HG03066 (cell line): ENCODE data around the gene SCN1A.
"Not testable (repeated sequence)": the region's sequence is repeated elsewhere in the genome, so short reads cannot be mapped to it uniquely, and the experiment has no call there.

Source experiments
- ATAC-seq: cut with Tn5 transposase; IDR thresholded peaks from one replicate; pipeline ENCODE4 v1.9.1; 2021; ENCODE audit warnings: low read depth; ENCODE audit not compliant: unreplicated experiment

Gene SCN1A

DNA sequence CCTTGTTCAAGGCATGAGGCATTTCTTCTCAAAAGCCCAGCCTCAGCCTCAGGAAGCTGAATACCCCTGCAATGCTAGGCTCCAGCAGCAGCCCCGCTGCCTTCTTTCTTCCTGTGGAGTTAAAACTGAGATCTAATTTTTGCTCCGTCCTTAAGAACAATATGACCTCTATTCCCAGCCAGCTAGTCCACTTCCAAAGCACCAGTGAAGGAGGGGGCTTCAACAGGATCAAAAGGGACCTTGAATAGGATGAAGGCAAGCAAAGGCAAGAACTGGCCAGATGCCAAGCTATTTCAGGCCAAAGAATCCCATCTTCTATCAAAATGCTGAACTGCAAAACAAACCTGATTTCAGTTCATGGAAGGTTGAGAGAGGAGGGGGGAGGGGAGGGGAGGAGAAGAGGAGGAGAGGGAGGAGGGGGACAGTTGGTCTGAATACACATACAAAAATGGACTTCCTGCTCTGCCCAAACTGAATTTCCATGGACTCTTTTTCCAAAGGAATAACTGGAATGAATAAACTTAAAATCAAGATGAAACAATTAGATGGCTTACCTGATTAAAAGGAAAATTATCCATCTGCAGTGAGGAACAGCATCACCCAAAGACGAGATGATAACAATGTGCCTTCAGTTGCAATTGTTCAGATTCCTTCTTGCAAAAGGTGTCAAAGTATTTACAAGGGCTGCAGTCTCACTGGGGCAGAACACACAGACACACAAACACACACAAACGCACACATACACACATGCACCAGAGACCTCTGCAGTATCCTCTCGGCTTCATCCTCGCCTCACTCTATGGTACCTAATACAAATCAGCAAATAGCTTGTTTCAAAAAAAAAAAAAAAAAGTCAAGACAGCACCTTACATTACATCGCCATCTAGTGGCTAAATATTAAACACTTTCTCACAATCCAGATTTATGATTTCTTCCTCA, at the start of gene SCN1A:
SCN1A (minus strand) TSS at position 804 of the 939 bp plus-strand sequence. CDS start 54,399 bp downstream, outside the sequence.
- no peak for ATAC-seq

DNA sequence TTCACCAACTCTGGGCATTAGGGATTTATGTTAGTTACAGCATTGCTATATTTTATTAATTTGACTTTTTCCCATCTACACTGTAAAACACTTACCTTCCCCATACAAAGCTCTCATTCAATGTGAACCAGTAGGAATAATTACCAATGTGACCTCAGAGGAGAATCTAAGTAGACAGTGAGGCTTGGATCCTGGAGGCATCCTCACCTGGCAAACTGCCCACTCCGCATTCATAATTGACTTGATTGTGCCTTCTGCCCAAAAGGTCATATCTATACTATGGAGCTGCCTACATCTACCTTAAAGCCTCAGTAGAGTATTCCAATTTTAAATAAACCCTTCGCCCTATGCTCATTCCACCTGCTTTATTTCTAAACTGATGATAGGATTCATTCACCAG, 45.4 kb upstream of the SCN1A start:
- ATAC-seq, result no peak

DNA sequence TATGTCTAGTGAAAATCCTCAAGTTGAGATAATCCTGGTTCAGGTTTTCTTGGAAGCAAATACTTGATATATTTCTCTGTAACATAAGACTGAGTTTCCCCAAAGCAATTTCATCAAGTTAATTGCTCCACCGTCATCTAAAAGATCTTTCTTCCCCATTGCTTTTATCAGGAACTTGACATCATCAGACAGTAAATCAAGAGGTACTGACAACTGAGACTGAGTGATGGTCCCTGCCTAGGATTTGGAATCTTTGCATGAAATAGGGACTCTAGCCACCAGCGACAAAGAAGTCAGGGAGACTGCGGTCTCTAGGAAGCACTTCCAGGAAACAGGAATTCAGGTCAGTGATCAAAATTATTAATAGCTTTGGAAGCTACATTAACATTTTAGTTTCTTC, 43.4 kb upstream of the SCN1A start:
- ATAC-seq, result no peak

DNA sequence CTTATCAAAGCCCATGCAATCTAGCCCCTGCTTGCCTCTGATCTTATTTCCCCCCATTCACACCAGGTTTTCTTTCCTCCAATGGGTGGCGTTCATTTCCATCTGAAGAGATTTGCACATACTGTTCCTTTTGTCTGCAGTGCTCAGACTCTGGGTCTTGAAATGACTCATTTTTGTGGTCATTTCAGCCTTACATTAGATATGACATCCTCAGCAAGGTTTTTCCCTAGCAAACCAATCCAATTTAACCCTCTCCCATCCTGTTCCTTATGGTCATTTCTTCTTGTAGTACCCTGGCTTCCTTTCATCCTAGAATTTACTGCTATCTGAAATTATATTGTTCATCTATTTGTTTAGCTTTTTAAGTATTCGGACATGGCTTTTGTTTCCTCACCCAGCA, 42.5 kb upstream of the SCN1A start:
- ATAC-seq, result no peak

DNA sequence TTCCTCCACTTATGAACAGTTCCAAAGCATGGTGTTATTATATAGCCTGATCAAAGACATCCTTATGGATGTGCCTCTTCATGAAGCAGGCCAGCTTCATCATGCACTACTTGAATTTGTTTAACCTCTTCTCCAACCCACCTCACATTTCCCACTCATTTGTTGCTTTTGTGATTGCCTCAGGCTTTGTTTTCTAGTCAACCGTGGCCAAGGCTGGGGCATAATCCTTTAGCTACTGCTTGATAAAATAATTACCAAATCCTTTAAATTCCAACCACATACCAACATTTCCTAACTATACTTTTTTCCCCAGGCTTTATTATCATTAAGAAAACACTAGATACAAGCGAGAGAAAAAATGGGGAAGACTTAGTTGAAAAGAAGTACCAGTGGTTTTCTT, 39.6 kb upstream of the SCN1A start:
- ATAC-seq, result no peak

DNA sequence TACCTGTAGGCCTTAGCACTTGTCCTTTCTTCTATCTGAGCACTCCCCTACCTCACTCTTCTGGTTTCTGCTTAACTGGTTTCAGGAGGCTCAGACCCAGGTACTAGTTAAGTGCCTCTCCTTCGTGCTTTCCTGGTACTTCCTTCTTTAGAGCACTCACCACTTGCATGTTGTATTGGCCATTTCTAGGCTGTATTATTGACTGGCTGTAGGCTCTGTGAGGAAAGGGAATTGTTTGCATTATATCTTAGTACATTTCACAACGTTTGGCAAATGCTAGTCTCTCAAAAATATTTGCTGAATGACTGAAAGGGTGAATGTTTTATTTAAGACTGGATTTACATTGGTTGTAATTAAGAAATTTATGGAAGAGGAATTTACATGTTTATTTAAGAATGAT, 36.0 kb upstream of the SCN1A start:
- no peak for ATAC-seq

DNA sequence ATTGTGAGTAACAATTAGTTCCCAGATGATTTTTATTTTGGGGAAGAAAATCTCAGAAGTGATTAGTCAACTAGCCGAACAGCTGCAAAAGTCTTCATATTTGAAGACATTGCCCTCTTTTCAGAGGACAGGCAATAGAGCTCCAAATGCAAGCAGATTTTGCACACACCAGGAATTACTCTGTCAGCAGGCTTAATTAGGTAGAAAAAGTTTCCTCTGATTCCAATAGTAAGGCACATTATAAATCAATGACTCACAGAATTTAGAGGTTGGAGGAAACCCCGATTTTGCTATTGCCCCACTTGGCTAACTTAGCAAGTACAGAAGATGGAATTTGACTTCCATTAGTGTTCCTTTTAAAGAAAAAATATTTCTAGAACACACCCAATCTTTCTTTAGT, 30.7 kb upstream of the SCN1A start:
- ATAC-seq, result no peak

DNA sequence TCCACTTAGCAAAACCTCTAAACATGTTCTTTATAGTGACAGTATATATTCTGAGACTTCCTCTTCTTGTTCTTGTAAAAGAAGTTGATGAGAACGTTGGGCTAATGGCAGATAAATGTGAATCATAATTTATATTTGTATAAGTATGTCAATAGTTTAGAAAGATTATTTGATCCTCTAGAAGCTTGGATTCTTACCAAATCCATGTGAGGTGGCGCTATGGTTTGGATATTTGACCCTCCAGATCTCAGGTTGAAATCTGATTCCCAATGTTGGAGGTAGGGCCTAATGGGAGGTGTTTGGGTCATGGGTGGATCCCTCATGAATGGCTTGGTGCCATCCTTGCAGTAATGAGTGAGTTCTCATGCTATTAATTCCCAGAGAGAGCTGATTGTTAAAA, 29.8 kb upstream of the SCN1A start:
- ATAC-seq, result no peak

DNA sequence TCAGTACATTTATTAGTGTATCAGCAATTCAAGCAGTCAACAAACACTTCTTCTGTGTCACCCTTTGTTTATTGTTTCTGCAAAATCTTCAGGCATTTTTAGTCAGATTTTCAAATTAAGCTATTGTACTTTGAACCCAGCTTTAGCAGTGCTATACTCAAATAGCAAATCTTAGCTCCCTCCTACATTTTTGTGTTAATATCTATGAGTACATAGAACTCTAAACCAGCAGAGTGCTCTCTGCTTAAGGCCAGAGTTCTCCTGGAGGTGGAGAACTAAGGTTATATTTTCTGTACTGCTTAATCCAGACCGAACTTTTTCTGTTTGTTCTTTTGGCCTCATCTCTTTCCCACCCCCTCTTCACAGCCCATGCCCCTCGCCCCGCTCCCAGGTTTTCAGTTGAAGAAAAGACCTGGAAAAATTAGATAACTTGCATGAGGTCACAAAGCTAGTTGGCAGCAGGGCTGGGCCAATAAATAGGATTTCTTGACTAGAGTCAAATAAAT, 29.2 kb upstream of the SCN1A start:
- no peak for ATAC-seq

DNA sequence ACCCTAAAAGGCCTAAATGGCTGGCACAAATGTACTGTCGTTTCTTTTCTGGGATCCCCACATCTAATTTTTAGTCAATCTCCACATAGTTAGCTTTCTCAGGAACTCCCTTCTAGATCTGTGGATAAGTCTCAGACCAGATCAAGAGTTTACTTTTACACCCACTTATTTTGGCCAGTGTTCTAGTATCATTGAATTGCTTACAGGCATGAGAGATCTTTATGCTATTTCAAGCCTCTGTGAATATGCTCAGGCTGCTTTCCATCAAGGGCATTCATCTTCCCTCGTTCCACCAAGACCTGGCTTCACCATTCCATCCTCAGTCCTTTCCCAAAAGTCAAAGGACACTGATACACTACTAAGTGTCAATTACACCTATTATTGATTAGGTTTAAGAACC, 27.8 kb upstream of the SCN1A start:
- ATAC-seq, result no peak

DNA sequence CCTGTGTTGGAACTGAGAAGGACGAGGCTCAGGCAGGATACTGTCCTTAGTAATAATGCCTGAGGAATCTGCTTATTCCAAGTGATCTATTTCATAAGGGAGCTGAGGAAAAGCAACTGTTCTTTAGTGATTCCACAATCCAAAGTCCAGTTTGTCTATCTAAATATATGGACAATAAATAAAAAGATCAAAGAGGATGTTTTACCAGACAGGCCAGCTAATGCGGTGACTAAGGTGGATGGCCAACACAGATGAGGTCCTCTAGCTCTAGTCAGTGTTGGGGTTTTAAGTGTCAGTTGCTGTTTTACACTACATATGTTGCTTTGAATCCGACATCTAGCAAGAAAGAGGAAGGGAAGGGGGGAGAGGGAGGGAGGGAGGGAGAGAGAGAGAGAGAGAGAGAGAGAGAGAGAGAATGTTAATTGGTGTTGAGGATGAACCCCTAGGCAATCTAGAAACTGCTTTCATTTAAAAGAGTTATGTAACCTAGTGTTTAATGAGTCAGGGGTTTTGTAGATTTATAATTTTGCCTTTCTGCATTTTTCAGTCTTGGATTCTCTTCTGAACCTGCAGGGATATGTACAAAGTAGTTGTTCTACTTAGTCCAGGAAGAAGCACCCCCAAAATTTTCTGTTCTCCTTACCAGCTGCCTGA, 27.0 kb upstream of the SCN1A start:
- no peak for ATAC-seq

DNA sequence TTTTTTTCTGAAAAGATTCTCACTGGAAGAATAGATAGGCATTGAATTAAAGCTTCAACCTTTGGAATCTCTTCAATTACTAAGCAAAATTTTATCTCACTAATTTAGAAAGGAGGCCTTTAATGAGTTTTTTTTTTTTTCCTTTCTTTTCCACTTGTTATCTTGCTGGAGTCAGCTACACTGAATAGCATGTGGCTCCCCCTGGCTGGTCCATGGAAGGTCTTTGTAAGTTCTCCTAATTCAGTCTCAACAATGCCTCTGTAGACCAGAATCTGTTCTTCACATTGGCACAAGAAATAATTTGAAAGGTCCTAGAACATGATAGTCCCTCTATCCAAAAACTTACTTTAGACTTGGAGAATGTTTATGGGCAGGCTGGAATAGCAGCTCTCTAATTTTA, 24.2 kb upstream of the SCN1A start:
- ATAC-seq, result no peak

DNA sequence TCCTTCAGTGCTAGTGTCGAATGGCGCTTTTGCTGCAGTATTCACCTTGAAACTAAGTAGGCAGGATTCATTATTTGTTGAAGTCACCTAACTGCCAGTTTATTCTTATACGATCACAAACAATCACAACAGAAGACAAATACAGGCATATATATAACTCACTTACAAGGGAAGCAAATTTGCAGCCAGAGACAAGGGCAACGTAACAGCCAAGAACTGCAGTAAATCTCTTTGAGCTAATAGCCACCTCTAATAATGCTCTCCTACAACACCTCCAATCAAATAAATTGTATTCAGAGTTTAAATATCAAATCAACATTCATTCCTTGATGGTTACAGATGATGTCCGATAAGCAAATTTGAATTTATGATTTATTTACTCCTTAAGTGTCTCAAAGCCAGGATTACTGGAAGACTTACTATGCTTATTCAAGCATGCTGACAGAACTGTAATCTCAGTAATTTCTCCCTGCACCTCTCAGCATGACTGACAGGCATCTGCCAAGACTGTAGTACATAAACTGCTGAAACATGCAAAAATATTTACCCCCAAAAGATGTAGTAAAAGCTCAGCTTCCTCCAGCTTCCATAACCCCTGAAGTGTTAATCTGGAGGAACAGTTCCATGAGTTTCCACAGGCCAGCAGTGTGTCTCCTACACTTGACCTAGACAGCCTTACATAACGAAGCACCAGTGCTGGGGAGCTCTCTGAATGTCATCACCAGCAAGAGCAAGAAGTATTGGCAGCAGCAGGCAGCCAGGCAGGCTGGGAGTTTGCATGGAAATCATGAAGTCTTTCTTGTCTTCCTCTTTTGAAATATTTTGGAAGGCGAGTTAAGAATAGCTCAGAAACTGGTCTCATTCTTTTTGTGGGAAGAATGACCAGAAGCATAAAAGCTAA, 20.9 kb upstream of the SCN1A start:
- ATAC-seq, result no peak

DNA sequence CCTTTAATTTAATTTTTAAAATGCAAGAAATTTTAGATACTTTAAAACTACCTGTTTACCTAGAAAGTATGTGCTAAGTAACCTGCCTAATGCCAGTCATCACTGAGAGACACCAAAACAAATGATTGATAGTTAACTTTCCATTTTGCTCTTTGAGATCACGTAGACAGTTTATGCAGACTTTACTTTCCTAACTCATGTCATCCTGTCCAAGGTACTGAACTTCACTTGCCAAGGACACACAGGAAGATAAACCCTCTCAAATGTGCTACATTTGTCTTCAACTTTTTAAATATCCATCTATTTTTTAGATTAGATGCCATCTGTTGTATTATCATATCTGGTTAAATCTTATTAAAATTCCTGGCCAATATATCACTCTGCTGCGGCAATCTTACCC, 20.1 kb upstream of the SCN1A start:
- ATAC-seq, result no peak

DNA sequence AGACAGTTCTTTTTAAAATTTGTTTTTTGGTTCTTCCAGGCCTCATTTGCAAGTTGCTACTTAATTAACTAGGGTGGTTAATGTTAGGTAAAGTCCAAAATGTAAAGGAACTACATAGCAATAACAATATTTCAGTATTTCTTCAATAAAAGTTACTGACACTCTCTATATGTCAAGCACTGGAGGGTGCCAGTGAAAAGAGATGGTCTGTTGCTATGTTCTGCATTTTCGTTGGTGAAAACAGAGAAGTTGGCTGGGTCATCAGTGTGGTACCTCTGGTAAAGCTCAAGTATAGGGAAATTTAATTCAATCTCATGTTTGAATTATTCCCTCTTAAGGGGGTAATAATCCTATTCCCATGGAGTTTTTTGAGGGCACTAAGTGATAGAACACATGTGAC, 16.3 kb upstream of the SCN1A start:
- ATAC-seq, result no peak

DNA sequence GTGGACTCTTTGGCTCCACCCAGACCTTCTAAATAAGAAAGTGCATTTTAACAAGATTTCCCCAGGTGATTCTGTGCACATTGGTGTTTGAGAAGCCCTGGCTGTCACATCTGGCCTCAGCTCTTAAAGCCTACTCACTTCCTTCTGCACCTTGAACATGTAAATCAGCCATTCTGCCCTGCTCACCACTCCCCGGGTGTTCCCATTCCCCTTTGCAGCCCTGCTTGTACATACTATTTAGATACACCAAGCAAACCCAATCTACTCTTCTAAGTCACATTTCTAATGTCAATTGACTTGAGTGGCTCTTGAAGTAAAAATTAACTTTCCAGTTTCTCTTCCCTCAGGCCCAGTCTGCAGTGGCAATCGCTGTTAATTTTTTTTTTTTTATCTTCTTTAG, 13.1 kb upstream of the SCN1A start:
- ATAC-seq, result no peak

DNA sequence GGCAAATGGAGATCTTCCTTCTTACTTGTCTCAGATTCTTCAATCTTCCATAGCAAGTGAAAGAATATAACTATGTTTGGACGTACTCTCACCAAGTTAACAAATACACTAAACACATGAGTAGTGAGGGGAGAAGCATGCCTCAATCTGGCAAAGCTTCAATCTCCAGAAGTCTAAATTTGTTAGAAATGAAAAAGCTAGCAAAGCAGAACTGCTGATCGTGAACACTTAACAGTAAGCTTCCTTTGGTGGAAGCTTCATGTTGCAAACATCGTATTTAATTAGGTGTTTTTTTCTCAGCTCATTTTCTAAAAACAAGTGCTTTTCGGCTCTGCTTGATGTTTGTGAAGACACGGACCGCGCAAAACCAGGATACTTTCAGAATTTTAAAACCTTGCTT, 12.7 kb upstream of the SCN1A start:
- ATAC-seq, result no peak

DNA sequence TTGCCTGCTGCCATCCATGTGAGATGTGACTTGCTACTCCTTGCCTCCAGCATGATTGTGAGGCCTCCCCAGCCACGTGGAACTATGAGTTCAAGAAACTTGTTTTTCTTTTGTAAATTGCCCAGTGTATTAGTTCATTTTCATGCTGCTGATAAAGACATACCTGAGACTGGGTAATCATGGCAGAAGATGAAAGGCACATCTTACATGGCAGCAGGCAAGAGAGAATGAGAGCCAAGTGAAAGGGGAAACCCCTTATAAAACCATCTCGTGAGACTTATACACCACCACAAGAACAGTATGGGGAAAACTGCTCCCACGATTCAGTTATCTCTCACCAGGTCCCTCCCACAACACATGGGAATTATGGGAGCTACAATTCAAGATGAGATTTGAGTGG, 11.7 kb upstream of the SCN1A start:
- not testable (repeated sequence) for ATAC-seq

DNA sequence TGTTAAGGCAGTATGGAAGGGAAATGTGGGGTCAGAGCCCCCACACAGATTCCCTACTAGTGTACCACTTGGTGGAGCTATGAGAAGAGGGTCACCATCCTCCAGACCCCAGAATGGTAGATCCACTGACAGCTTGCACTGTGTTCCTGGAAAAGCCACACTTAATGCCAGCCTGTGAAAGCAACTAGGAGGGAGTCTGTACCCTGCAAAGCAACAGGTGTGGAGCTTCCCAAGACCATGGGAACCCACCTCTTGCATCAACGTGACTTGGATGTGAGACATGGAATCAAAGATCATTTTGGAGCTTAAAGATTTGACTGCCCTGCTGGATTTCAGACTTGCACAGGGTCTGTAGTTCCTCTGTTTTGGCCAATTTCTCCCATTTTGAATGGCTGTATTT, 10.8 kb upstream of the SCN1A start:
- ATAC-seq, result no peak

DNA sequence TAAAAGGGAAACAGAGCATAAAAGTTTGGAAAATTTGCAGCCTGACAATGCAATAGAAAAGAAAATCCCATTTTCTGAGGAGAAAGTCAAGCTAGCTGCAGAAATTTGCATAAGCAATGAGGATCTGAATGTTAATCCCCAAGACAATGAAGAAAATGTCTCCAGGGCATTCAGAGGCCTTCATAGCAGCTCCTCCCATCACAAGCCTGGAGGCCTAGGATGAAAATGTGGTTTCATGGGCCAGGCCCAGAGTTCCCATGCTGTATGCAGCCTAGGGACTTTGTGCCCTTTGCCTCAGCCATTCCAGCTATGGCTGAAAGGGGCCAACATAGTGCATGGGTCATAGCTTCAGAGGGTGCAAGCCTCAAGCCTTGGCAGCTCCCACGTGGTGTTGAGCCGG, 10.3 kb upstream of the SCN1A start:
- ATAC-seq, result no peak

DNA sequence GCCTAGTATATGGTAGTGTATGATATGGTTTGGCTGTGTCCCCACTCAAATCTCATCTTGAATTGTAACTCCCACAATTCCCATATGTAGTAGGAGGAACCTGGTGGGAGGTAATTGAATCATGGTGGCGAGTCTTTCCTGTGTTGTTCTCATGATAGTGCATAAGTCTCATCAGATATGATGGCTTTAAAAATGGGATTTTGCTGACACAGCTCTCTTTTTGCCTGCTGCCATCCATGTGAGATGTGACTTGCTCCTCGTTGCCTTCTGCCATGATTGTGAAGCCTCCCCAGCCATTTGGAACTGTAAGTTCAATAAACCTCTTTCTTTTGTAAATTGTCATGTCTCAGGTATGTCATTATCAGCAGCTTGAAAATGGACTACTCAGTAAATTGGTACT, 9.5 kb upstream of the SCN1A start:
- no peak for ATAC-seq
